Limb (tissue), 2 donors: ENCODE measurements around the gene HLF.
A peak's percentile ranks its signal among the peaks of the same experiment; 100 is the strongest.

Experiments
- DNase-seq, 2 donors: peaks; one replicate each; pipeline ENCODE4 v3.0.0-alpha.2; 2016; ENCODE audit errors: extremely low spot score in 2 of 2

Gene HLF, protein sequence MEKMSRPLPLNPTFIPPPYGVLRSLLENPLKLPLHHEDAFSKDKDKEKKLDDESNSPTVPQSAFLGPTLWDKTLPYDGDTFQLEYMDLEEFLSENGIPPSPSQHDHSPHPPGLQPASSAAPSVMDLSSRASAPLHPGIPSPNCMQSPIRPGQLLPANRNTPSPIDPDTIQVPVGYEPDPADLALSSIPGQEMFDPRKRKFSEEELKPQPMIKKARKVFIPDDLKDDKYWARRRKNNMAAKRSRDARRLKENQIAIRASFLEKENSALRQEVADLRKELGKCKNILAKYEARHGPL

DNA sequence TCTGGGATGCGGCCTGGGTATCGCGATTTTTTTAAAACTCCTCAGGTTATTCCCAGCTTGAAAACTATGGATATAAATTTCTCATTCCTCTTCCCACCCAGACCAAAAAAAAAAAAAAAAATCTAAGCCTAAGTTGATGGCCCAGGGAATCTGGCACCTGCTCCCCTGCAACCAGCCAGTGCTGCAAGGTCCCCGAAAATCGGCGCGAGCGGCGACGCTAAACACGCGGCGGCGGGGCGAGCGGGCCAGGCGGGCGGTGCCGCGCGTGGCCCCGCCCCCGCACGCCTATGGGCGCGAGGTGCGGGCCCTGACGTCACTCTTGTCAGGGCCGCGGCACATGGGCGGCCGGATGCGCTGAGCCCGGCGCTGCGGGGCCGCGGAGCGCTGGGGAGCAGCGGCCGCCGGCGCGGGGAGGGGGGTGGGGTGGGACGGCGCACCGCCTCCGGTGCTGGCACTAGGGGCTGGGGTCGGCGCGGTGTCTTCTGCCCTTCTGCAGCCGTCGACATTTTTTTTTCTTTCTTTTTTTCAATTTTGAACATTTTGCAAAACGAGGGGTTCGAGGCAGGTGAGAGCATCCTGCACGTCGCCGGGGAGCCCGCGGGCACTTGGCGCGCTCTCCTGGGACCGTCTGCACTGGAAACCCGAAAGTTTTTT lies at the start of gene HLF:
TSS of gene HLF (plus strand) at position 316 of the 654 bp plus-strand sequence. CDS start 525 bp downstream, outside the sequence.
- DNase-seq: peak; percentile 77 to 91

DNA sequence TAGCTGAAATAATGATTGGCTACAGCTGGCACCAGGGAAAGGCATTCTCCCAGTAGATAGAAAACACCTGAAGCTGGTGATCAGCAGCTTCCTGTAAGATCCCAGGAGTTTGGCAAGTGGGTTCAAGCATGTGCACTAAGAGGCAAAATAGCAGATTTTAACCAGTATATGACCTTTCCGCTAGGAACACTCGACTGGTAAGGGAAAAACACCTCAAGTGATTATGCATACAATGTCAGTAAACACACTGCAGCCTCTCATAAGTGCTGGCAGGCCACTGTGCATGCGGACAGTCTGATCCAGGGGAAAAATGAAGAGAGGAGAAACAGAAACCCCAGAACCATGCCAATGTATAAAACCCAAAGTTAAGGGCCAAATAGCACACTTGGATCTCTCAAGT lies 49.0 kb upstream of the HLF start:
- no peak for DNase-seq

DNA sequence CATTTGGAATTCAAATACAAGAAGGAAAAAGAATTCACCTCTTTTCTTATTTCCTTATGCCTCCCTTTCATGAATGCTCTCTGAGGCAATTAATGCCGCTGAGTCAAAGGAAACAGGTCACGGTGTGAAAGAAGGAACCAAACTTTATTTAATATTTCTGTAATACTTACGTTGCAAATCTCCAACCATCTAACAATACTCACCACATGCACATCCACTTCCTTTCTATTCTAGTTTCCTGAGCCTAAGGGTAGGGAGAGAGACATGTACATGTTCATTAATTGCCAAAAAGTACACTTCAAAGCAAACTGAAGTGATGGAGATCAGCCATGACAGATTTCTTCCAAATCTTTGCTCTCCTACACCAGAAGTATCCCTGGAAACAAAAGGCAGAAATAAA lies 47.9 kb upstream of the HLF start:
- no peak for DNase-seq

DNA sequence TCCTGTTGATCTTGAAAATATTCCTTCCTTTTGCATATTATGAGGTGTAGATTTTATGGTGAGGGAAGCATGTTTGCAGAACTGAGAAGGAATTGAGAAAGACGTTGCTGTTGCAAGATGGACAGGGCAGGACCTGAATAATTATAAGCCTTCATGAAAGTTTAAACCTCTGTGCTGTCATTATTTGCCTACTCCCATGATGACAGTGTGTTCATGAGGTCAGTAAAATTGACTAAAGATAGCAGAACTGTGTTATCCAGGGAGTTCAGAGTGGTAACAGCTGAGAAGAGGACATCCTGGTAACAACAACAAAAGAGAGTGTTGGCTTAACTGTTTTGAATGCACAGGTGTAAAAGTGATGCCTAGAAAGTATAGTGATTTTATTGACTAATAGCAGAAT lies 45.3 kb upstream of the HLF start:
- DNase-seq: no peak

DNA sequence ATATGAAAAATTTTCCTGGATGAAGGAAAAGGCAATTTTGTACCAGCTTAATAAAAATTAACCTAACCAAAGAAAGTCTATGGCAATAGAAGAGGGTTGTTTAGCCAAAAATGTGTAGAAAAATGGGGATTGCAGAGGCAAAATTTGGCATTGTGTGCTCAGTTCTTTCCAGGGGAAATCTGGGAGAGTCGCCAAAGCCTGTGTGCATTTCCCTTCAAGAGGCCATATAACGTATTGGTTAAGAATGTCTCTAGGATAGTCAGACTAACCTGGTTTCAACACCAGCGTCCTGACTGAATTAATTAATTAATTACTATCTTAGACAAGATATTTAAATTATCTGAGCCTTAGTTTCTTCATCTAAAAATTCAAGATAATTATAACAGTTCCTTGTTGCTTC lies 44.8 kb upstream of the HLF start:
- DNase-seq: peak in 1 of 2 donors; percentile 64

DNA sequence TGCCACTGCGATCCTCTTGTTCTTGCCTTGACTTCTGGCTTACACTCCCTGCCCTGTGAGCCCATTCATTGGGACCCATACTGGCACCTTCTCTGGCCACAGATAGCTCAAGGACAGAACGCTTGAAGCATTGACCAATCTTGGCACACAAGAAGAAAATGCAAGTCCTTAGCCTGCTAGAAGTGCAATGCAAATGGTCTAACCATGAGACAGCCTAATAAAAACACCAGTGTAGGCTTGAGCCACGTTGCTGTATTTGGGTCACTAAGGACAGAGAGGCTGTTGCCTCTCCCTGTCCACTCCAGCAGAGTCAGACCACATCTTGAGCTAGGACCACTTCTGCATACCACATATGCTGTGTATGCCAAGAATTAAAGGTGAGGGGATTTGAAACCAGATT lies 41.2 kb upstream of the HLF start:
- DNase-seq: no peak

DNA sequence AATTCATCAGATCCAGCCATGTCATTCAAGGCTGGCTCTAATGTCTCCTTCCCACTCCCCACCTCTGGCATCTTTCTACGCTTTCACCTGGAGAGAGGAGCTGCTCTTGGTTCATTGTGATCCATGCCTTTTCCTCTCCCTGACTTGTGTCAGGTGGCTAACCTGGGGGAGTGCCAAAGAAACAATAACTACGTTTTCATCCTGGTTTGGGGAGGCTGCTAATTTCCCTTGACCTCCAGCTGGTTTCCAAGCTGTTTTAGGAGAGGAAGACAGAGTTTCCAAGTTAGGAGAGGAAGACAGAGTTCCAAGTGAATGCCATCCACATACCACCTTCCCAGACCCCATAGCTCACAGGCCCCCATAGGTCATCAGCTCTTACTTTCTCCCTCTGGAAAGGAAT lies 40.0 kb upstream of the HLF start:
- DNase-seq: no peak

DNA sequence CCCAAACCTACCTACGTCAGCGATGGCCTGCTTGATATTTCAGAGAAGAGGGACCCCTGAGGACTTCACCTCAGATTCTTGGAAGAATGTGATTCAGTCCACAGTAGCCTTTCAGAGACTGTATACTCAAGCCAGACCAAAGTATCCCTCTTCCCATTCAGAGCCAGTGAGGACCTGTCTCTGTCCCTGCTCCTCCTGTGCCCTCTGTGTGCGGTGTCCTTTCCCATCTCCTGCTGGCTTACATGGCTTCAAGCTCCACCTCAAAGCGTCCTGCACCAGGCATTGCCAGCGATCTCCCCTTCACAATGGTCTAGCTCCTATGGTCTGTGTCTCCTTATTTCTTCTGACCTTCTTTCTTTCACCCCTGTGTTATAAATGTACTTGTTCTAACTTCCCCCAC lies 39.5 kb upstream of the HLF start:
- DNase-seq: no peak

DNA sequence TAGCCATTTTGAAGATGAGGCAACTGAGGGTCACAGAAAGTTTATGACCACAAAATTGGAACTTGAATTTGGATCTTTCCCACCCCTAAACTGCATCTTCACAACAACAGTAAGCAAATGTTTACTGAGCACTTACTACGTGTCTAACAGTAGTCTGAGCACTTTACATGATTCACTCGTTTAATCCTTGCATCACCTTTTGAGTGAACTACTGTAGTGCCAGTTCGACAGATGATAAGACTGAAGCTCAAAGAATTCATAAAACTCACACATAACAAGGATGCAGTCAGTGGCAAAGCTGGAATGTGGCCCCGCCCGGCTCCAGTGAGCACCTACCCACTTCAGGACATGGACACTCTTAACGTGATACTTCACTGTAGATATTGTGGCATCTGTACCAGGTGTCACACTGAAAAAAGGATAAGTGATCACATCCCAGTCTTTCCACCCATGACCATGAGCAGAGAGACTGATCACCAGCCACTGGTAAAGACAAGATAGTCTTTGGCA lies 36.0 kb upstream of the HLF start:
- DNase-seq: no peak

DNA sequence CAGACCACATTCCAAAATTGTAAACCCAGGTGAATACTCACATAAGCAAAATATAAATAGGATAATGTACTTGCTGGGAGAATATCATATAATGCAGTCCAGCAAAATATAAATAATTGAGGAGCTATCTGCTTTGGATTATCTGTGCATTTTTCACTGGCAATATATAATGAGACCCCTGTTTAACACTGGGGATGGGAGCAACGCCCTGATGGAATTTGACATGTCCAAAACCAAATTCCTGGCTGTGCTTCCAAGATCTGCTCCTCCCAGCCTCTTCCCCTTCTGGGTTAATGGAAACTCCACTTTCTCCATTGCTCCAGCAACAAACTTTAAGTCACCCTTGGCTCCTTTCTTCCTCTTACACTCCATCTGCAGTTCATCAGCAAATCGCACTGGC lies 35.5 kb upstream of the HLF start:
- no peak for DNase-seq

DNA sequence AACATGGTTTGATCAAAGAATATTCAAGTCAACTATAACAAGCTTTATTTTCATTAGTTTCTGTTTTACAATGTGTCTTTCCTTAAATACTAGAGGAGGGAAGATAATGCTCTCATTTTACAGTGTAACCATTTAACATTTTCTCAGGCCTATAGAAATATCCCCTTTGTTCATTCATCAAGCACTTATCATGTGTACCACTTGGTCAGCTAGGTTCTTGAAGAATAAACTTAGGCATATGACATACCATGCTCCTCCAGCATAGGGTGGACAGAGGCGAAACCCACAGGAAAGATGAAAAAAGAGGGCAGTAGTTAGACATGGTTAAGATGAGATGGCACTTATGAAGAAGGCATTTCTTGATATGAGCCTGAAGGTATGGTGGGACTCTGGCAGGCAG lies 34.0 kb upstream of the HLF start:
- no peak for DNase-seq

DNA sequence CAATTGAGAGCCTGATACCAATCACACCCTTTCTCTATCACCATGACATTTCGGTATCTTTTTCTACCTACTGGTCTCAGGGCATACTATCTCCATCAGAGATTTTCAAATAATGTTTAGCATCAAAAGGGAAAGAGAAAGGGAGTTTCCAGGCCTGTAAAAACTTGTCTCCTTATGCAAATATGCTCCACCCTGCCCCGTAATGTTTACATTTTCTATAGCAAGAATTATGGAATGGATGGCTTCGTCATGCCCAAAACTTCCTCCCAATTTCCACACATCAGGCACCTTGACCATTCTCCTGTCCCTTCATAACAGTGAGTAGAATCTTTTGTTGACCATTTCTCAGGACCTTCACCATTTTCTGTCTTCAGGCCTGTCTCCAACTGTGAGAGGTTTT lies 30.9 kb upstream of the HLF start:
- DNase-seq: no peak

DNA sequence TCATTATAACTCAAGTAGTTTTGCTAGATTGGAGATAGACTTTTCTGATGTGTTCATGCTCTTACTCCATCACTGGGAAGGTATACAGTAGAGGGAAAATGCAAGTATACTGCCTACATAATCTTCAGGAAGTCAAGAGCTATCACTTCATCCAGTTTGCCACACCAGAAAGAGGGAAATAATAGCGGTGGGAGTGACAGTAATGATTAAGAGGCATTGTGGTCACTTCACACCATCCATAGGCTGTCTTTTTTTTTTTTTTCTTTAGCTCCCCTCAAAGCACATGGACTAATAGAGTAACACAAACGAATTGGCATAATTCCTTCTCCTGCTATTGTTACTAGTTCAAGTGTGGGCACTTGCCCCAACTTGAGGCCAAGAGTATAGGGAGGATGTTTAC lies 28.4 kb upstream of the HLF start:
- DNase-seq: no peak

DNA sequence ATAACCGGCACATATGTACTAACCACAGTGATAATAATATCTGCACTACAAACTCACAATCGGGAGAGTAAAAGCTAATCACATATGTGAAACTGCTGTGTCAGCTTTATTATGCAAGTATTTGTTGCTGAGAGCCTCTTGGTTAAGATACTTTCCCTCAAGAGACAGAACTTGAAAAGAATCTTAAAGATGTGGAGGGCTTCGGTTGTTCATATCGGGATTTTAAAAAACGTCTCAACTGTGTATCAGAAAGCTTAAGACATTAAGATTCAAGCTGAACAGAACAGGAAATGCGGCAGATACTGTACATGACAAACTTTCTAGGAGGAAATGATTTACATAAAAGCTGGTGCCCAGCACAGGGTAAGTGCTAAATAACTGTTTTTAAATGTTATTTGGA lies 27.5 kb upstream of the HLF start:
- no peak for DNase-seq

DNA sequence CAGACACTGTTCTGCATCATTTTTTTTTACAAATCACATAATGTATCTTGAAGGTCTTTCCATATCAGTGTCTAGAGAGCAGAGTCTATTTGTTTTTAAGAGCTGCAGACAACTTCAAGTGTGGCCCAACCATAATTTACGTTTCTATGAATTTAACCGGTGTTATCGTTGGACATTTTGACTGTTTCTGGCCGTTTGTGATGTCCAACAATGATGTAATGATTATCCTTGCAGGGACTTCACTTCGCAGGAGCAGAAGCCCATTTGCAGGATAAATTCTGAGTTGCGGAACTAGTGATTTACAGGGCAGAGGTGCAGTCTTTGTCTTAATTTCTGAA lies 26.9 kb upstream of the HLF start:
- DNase-seq: no peak

DNA sequence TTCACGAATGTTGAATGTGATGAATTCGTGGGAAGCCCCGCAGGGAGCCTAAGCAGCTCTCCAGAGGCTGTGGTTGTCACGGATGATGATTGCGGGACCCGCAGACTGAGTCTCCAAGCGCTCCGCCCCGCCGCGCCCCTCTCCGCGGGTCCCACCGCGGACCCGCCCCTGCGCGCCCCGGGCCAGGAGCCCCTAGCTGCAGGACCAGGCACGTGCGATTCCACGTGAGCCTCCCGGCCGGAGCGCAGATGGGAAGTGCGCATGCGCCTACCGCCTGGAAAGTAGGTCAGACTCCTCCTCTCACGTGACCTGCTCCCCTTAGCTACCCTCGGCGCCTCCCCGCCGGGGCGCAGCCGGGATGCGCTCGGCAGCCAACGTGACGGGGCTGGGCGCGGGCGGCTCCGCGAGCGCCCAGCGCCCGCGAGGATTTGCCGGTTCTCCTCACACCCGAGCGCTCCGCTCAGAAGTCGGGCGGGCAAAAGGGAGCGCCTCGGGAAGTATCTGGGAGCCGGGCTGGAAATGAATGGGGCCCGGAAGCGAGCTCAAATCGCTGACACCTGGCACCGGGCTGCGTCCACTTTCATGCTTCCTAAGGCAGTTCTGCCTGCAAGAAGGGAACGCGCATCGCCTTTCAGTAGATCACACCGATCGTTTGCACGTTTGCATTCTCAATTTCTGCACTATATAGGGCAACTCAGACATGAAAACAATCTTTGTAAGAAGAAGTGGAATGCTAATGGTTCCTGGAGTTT lies 26.4 kb upstream of the HLF start:
- DNase-seq: peak; percentile 95 to 97

DNA sequence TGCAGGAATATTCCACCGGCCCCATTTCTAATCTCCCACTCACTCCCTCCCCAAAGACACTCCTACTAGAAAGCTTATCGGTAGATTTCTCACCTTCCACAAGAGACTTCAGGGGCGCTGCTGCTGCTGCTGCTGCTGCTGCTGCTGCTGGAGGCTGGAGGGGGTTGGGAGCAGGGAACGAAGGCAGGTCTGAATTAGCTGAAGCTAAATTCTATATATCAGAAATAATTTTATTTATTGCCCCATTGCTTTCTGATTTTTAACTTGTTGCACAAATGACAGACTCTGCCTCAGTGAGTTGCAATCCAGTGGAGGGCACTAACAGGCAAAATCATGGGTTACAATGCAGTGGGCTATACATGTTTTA lies 25.8 kb upstream of the HLF start:
- DNase-seq: peak in 1 of 2 donors; percentile 38

DNA sequence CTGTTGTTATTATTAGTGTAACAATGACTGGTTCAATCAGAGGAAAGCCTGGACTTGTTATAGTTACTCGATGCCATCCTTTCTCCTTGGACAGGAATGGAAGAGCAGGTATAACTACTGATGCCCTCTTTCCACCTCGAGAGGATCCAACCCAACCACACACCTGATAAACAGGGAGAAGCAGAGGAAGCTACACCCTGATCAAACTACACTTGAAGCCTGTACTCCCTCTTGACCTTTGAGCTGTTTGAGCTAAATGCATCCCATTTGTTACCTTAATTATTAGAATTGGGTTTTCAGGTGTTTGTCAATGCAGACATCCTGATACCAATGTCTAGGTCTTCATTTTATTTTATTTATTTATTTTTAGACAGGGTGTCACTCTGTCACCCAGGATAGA lies 23.7 kb upstream of the HLF start:
- DNase-seq: no peak

DNA sequence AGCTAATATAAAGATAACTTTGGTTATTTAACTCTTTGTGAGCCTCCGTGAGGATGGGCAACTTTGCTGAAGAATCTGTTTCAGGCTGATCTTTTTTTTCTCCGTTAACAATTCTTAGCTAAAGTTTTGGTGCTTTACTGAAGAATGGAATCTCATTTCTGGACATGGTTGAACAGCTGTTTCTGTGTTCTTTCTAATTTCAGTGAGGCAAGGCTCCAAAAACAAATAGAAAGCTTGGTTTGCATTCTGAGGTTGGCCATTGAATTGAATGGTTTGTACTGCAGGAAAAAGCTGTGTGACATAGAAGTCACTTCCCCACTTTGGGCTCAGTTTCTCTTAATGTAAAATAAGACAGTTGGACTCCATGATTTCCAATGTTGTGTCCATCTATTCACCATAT lies 22.3 kb upstream of the HLF start:
- DNase-seq: no peak

DNA sequence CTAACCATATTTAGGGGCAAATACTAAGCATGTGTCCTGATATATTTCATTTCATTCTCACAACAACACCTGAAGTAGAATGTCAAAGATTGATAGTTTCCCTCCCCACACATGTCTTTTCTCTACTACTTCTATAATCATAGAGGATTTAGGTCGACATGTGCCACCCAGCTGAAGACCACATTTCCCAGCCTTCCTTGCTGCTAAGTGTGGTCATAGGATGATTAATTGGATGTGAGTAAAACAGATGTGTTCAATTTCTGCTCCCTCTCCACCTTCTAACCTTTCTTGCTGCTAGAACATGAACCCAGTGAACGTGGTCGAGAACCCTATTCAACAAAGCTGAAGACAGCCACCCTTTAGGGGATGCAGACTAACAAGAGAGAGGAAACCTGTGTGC lies 18.8 kb upstream of the HLF start:
- no peak for DNase-seq

DNA sequence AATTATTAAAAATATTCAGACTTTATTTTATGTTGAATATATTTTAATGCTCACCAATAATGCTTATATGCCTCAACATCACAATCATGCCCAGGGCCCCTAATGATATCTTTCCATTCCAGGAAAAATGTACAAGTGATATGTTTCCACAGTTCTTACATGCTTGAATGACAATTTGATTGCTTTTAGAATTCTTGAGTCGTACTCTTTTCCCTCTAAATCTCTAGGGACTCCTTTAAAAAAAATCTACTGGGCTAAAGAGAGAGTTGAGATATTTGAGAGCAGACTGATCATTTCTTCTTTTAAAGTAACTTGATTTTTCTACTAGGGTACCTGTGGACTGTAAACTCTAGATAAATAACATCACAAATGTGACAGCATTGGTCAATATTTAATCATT lies 18.2 kb upstream of the HLF start:
- DNase-seq: no peak

DNA sequence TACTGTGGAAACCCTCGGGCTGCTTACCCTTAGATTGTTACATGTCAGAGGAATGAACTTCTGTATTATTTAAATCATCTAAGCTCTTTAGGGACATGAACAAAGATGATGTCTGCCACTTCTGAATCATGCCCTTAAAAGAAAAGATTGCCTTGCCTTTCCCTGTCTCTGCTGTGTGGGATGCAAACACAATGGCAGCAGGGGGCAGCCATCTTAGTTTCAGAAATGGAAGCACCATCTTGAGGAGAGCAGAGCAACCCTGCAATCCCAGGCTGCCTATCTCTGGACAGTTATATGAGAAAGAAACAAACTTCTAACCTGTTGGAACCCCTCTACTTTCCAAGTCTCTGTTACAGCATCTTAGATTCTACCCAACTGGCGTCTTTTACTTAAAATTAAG lies 16.7 kb upstream of the HLF start:
- DNase-seq: no peak

DNA sequence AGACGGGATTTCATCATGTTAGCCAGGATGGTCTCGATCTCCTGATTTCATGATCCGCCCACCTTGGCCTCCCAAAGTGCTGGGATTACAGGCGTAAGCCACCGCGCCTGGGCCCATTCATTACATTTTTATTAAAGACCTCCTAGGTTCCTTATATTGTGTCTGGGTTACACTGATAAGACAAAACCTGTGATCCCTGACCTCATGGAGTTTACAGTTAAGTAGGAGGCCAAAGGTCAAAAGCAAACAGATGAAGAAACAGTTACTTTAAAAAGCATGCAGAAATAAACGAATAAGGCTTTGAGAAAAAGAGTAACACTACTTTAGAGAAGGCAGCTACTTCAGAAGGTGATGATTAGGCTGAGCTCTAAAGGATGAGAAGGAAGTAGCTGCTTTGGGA lies 14.9 kb upstream of the HLF start:
- DNase-seq: no peak
